GM23248 (cell line): ENCODE data around the gene CCT3. TPM values are rescaled to one million over a fixed set of nuclear protein-coding genes. Genes with fewer than 3 reads are reported as not detected.
"Not testable (repeated sequence)": the region's sequence is repeated elsewhere in the genome, so short reads cannot be mapped to it uniquely, and the experiment has no call there.

Experiments used
- DNase-seq: peaks from one replicate; pipeline ENCODE4 v3.0.0-alpha.2; 2015
- H2AFZ ChIP-seq: fragments of 200-600 bp; sonication (generic); 2 replicates; pipeline ENCODE4 v1.6.1; 2016; ENCODE audit warnings: antibody characterized with exemption
- H3F3A ChIP-seq: fragments of 200-600 bp; sonication (generic); 2 replicates; pipeline ENCODE4 v1.6.1; 2016; ENCODE audit warnings: mild to moderate bottlenecking, antibody characterized with exemption, mixed run types; ENCODE audit not compliant: insufficient read depth
- H3K27ac ChIP-seq: fragments of 200-600 bp; sonication (generic); 2 replicates; pipeline ENCODE4 v1.5.1; 2016; ENCODE audit warnings: mild to moderate bottlenecking
- H3K27me3 ChIP-seq: fragments of 200-600 bp; sonication (generic); replicated peaks from 2 replicates; pipeline ENCODE4 v1.6.1; 2016; ENCODE audit warnings: mild to moderate bottlenecking; ENCODE audit not compliant: insufficient read depth
- H3K36me3 ChIP-seq: fragments of 200-600 bp; sonication (generic); 2 replicates; pipeline ENCODE4 v1.6.1; 2016; ENCODE audit warnings: low read depth, mild to moderate bottlenecking
- H3K4me1 ChIP-seq: fragments of 200-600 bp; sonication (generic); 2 replicates; pipeline ENCODE4 v1.6.1; 2016; ENCODE audit warnings: mild to moderate bottlenecking; ENCODE audit not compliant: insufficient read depth
- H3K4me2 ChIP-seq: fragments of 200-600 bp; sonication (generic); one replicate; pipeline ENCODE4 v1.6.1; 2016; ENCODE audit warnings: mild to moderate bottlenecking; ENCODE audit not compliant: unreplicated experiment
- H3K4me3 ChIP-seq: fragments of 200-600 bp; sonication (generic); 2 replicates; pipeline ENCODE4 v1.5.1; 2016; ENCODE audit warnings: mild to moderate bottlenecking
- H3K79me2 ChIP-seq: fragments of 200-600 bp; sonication (generic); 2 replicates; pipeline ENCODE4 v1.6.1; 2016; ENCODE audit warnings: mild to moderate bottlenecking; ENCODE audit not compliant: insufficient read depth
- H3K9ac ChIP-seq: fragments of 200-600 bp; sonication (generic); 2 replicates; pipeline ENCODE4 v1.6.1; 2016; ENCODE audit warnings: mild to moderate bottlenecking
- H3K9me2 ChIP-seq: fragments of 200-600 bp; sonication (generic); 2 replicates; pipeline ENCODE4 v1.6.1; 2016; ENCODE audit warnings: mixed run types, mild to moderate bottlenecking, moderate library complexity; ENCODE audit not compliant: insufficient read depth
- H3K9me3 ChIP-seq: fragments of 200-600 bp; sonication (generic); one replicate; pipeline ENCODE4 v1.6.1; 2017; ENCODE audit warnings: low read depth
- H4K20me1 ChIP-seq: fragments of 200-600 bp; sonication (generic); 2 replicates; pipeline ENCODE4 v1.6.0; 2016; ENCODE audit not compliant: insufficient read depth
- EZH2 ChIP-seq: fragments of 200-600 bp; sonication (generic); IDR thresholded peaks from 2 replicates; pipeline ENCODE4 v1.6.1; 2018; ENCODE audit warnings: antibody characterized with exemption, mild to moderate bottlenecking; ENCODE audit not compliant: insufficient read depth, poor library complexity, severe bottlenecking
- EZH2phosphoT487 ChIP-seq: fragments of 200-600 bp; sonication (generic); IDR thresholded peaks from 2 replicates; pipeline ENCODE4 v1.6.1; 2018; ENCODE audit warnings: antibody characterized with exemption, moderate library complexity, mild to moderate bottlenecking, low read depth; ENCODE audit not compliant: insufficient read depth
- WGBS, 2 experiments: methylation state at CpG; one replicate each; pipeline ENCODE4 v1.1.6; 2015 to 2017; ENCODE audit warnings: low lambda C conversion rate in 2 of 2, low coverage in 1 of 2; ENCODE audit errors: missing lambda C conversion rate in 2 of 2; 5-methylcytosine and 5-hydroxymethylcytosine counted together
- in situ Hi-C: fragments of 300-500 bp; cut with MboI; formaldehyde crosslinking; loops from 2 replicates; pipeline ENCODE4 v1.15.0; 2020
- polyA plus RNA-seq: library from polyadenylated mRNA; unstranded; fragments of >200 nt; fragmentation: Nextera tagmentation; extraction: Ambion mirVana; gene quantifications from 2 replicates; pipeline ENCODE4 v1.2.1, GENCODE V29; 2016
- total RNA-seq: library from RNA; depleted of rRNA; stranded (reverse); fragments of >200 nt; shearing (Covaris generic); gene quantifications from 2 replicates; pipeline ENCODE4 v1.2.3, GENCODE V29; 2014

The CCT3 gene
- total and polyA plus RNA-seq, 2 experiments from 2014 or later = 226 to 307 TPM

DNA sequence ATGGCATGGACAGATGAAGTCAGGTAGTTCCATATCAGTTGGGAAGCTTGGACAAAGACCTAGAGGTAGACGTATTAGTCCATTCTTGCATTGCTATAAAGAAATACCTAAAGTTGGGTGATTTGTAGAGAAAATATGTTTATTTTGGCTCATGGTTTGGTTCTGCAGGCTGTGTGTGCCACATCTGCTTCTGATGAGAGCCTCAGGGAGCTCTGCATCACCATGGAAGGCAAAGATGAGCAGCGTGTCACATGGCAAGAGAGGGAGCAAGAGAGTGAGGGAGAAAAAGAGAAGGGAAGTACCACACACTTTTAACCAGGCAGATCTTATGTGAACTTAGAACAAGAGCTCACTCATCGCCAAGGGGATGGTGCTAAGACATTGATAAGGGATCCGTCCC is 9.2 kb upstream of the CCT3 start:
- Histone ChIP-seq H3K27me3 (no peaks in the 10 kb centered on the region), H3F3A (peaks cover 16% of the 10 kb centered on the region), H2AFZ (peak overlapping the region; percentile 35; the same call in 1 of the 2 replicates), H3K36me3 (no peaks in the 10 kb centered on the region), H3K79me2 (no peaks in the 10 kb centered on the region), H3K4me3 (no peak overlapping the region), H4K20me1 (no peaks in the 10 kb centered on the region), H3K9ac (no peak overlapping the region), H3K4me2 (peak overlapping the region; percentile 33), H3K9me2 (no peaks in the 10 kb centered on the region), H3K4me1 (peaks cover 16% of the 10 kb centered on the region), H3K27ac (peak overlapping the region; percentile 55), H3K9me3 (no peaks in the 10 kb centered on the region)
- 46 to 47% methylated on average over 4 of the region's 4 CpGs for WGBS, 2 experiments
- peak; percentile 94 for DNase-seq
- in situ Hi-C loops = no loop called here
- no peak for TF ChIP-seq EZH2
- TF ChIP-seq EZH2phosphoT487 = no peak

DNA sequence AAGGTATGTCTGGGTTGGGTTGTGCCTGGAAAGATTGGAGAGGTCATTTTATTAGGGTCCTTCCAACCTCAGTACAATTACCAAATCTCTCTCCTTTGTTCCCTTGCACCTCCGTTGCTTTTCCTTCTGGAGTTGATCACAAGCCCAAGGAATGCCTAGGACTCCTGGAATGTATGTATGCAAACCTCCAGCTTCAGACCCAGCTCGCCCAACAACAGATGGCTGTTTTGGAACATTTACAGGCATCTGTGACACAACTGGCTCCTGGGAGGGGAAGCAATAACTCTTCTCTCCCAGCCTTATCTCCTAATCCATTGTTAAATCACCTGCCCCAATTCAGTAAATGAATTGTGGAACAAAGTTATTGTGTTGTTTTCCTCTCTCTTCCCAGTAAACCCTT is 8.5 kb upstream of the CCT3 start:
- peak overlapping the region; percentile 55 for H3K27ac ChIP-seq
- H3F3A ChIP-seq = peaks cover 20% of the 10 kb centered on the region
- H3K4me1 ChIP-seq = peaks cover 16% of the 10 kb centered on the region
- H3K79me2 ChIP-seq = no peaks in the 10 kb centered on the region
- no peak overlapping the region for H3K9ac ChIP-seq
- H3K4me2 ChIP-seq = peak overlapping the region; percentile 33
- no peaks in the 10 kb centered on the region for H3K9me2 ChIP-seq
- no peaks in the 10 kb centered on the region for H4K20me1 ChIP-seq
- H3K27me3 ChIP-seq = no peaks in the 10 kb centered on the region
- H2AFZ ChIP-seq = no peak overlapping the region
- 0 to 3% methylated on average over 2 of the region's 2 CpGs for WGBS, 2 experiments
- H3K4me3 ChIP-seq = no peak overlapping the region
- DNase-seq = peak; percentile 77
- in situ Hi-C loops = no loop called here
- H3K36me3 ChIP-seq = no peaks in the 10 kb centered on the region
- H3K9me3 ChIP-seq = no peaks in the 10 kb centered on the region
- TF ChIP-seq EZH2 (no peak), EZH2phosphoT487 (no peak)

DNA sequence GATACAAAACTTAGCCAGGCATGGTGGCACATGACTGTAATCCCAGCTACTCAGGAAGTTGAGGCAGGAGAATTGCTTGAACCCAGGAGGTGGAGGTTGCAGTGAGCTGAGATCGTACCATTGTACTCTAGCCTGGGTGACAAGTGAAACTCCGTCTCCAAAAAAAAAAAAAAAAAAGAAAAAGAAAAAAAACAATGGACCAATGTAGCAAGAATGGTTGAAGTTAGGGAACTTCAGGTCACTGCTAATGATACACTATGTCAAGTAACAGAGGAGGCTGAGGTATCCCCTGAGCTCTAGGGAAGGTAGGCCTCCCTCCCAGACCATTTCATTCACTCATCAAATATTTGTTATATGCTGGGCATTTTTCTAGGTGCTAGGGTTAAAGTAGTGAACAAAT is 7.9 kb upstream of the CCT3 start:
- H3K27ac ChIP-seq, H3K79me2 ChIP-seq, H3K36me3 ChIP-seq, H3K9me3 ChIP-seq, H3K9me2 ChIP-seq, H3K27me3 ChIP-seq, H3K9ac ChIP-seq, H2AFZ ChIP-seq, in situ Hi-C loops, H4K20me1 ChIP-seq, H3K4me3 ChIP-seq, DNase-seq: not testable (repeated sequence)
- Histone ChIP-seq H3K4me2 (peak overlapping the region; percentile 33), H3F3A (peaks cover 20% of the 10 kb centered on the region), H3K4me1 (peaks cover 16% of the 10 kb centered on the region)
- WGBS, 2 experiments = 65 to 75% methylated on average over 1 to 2 of the region's 2 CpGs

DNA sequence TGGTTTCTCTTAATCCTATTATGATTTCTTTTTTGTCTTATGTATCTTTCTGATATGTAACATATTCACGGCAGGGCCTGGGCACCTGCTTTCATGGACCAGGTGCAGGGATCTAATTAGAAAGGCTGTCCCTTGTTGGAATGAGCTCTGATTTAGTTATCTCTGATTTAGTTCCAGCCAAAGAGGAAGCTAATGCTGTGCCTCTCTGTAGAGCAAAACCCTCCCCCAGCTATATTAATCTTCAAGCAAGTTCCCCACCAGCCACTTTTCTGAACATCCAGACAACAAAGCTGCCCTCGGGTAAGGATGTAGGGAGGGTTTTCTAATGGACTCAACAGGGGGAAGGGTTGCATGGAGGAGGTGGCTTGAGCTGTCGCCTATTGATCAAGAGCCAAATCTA is 6.3 kb upstream of the CCT3 start:
- TF ChIP-seq EZH2 (no peak), EZH2phosphoT487 (no peak)

More for the DNA sequence above, 6.3 kb upstream of the CCT3 start:
- H3K36me3 ChIP-seq = no peaks in the 10 kb centered on the region
- DNase-seq = no peak
- in situ Hi-C loops = no loop called here
- peaks cover 20% of the 10 kb centered on the region for H3F3A ChIP-seq
- no peak overlapping the region for H3K27ac ChIP-seq
- H3K9me2 ChIP-seq = no peaks in the 10 kb centered on the region
- H3K27me3 ChIP-seq = no peaks in the 10 kb centered on the region
- WGBS, 2 experiments = 35 to 43% methylated on average over 3 of the region's 3 CpGs
- no peak overlapping the region for H3K4me2 ChIP-seq
- no peak overlapping the region for H3K9ac ChIP-seq
- no peaks in the 10 kb centered on the region for H3K9me3 ChIP-seq
- no peaks in the 10 kb centered on the region for H4K20me1 ChIP-seq
- H3K4me3 ChIP-seq = no peak overlapping the region
- H3K4me1 ChIP-seq = peaks cover 16% of the 10 kb centered on the region
- H2AFZ ChIP-seq = no peak overlapping the region
- H3K79me2 ChIP-seq = no peaks in the 10 kb centered on the region
